ENCODE data around the gene PRKAG2.
"Not testable (repeated sequence)": the region's sequence is repeated elsewhere in the genome, so short reads cannot be mapped to it uniquely, and the experiment has no call there.

The PRKAG2 gene

DNA sequence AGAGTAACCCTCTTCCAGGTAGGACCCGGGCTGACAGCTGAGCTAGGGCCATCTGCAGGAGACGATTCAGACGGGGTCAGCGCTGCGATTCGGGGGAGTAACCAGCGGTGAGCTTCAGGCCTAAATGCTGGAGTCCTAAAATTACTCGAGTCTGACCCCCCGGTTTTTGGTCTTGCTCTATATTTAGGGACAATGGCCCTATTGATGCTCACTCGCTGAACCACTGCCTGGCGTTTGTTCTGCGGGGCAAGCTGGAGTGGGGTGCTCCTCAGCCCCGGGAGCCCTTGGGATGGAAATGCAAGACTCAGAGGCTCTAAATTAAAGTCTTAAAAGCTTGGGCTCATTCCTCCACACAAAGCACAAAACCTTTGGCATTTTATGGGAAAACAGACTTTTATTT lies 120.0 kb downstream of the PRKAG2 start:
- Mint-ChIP-seq H3K36me3 (no peaks in the 10 kb centered on the region), H3K9me3 (no peaks in the 10 kb centered on the region), H3K4me3 (peak overlapping the region; percentile 27), H3K4me1 (peaks cover 33% of the 10 kb centered on the region), H3K27ac (peak overlapping the region; percentile 83)
- ATAC-seq = no peak
- DNase-seq (ENCODE audit: low spot score in 2 of 2) = no peak

DNA sequence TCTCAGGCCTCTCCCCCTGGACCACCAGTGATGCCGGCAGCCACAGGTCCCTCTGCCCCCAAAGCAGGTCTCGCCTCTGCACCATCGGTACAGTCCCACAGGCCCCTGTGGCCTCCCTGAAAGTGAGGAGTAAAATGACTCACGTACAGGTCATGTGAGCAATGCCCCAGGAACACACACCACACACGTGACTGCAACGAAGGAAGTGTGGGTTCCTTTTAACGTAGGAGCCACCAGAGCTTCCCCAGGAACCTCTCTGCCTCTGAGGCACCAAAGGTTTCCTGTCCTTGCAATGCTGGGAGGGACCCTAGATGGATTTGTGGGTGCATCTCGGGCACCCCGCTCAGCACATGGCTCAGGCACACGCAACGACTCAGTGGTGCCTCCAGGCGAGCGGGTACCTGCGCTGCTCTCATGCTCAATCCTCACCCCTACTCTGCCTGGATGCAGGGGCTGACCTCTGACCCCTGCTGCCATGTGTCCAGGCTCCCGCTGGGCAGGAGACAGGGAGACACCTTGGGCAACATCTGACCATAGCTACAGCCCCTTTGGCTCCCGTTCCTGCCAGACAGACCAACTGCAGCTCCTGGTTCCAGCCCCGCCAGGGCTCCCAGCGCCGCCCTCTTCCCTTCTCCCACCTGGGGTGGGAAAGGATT lies 120.7 kb downstream of the PRKAG2 start:
- Mint-ChIP-seq H3K4me3 (peak overlapping the region; percentile 27), H3K36me3 (no peaks in the 10 kb centered on the region)
- ATAC-seq = peak; percentile 96

DNA sequence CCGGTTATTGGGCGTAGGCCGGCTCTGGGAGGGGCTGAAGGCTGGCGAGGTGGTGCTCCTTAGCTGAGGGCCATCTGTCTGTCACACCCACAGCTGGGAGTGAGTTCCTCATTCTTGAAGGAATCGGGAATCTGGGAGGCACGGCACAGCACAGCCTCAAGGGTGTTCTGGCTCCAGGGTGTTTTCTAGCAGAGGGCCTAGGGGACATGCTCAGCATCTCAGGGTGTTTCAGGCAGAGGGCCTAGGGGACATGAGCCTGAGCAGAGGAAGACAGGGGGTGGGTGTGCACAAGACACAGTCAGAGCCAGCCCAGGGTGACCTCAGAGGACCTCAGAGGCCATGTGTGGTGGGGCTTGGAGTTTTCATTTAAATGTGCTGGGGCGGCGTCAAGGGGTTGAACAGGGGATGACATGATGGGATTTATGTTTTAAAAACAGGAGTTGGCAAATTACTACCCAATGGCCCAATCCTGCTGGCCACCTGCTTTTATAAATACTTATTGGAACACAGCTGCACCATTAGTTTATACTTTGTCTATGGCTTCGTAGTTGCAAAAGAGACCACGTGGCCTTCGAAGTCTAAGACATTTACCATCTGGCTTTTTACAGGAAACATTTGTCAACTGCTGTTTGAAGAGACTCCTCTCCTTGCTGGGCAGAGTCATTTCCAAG lies 121.6 kb downstream of the PRKAG2 start:
- DNase-seq (ENCODE audit: low spot score in 2 of 2) (no peak), ATAC-seq (peak; percentile 26)
- peaks cover 33% of the 10 kb centered on the region for H3K4me1 Mint-ChIP-seq
- no peak overlapping the region for H3K27ac Mint-ChIP-seq
- no peak overlapping the region for H3K4me3 Mint-ChIP-seq
- no peaks in the 10 kb centered on the region for H3K9me3 Mint-ChIP-seq
- no peaks in the 10 kb centered on the region for H3K36me3 Mint-ChIP-seq

More for the DNA sequence above, 120.7 kb downstream of the PRKAG2 start:
- Mint-ChIP-seq H3K9me3 (no peaks in the 10 kb centered on the region), H3K27ac (peak overlapping the region; percentile 83), H3K4me1 (peaks cover 33% of the 10 kb centered on the region)
- DNase-seq (ENCODE audit: low spot score in 2 of 2) = peak in 1 of 2 donors; percentile 70

DNA sequence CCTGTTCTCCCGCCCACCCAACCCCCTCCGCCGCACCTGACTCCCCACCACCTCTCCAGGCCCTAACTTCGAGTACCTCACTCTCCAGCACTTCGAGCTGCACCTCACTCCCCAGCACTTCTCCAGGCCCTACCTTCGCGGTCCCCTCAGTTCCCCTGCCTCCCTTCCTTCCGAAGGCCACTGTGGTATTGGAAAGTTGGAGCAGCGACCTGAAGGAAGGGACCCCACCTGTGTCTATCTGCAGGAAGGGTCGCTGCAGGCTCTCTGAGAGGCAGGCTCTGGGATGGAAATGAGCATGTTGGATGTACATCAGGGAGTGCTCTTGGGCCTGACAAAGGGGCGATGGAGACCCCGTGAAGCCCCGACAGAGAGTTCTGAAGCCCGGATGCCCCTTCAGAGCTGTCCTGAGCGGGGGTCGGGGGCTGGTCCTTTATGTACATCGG lies 122.2 kb downstream of the PRKAG2 start:
- H3K36me3 Mint-ChIP-seq = no peaks in the 10 kb centered on the region
- DNase-seq (ENCODE audit: low spot score in 2 of 2) = no peak

DNA sequence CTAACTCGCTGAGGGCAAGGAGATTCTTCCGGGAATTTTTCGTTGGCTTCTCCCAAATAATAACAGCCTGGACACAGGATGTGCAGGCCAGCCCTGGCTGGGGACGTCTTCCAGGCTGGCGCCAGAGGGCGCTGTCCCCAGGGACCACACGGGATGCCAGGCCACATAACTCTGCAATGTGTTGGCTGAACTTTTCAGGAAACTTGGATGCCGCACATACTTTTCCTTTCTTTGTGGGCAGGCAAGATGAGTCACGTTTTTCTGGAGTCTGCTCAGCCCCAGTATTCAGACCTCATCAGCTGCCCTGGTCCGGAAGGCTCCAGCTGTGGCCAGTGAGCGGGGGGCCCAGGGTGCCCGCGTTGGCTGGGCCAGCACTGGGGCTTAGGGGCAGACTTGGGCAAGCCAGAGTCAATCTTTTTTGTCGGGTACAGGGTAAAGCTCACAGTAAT lies 122.7 kb downstream of the PRKAG2 start:
- ATAC-seq (no peak), DNase-seq (ENCODE audit: low spot score in 2 of 2) (no peak)
- H3K4me1 Mint-ChIP-seq = peaks cover 28% of the 10 kb centered on the region
- H3K36me3 Mint-ChIP-seq = no peaks in the 10 kb centered on the region
- no peak overlapping the region for H3K4me3 Mint-ChIP-seq
- no peak overlapping the region for H3K27ac Mint-ChIP-seq
- H3K9me3 Mint-ChIP-seq = no peaks in the 10 kb centered on the region

More for the DNA sequence above, 122.2 kb downstream of the PRKAG2 start:
- peaks cover 33% of the 10 kb centered on the region for H3K4me1 Mint-ChIP-seq
- H3K9me3 Mint-ChIP-seq = no peaks in the 10 kb centered on the region
- H3K4me3 Mint-ChIP-seq = no peak overlapping the region
- H3K27ac Mint-ChIP-seq = no peak overlapping the region
- ATAC-seq = no peak

DNA sequence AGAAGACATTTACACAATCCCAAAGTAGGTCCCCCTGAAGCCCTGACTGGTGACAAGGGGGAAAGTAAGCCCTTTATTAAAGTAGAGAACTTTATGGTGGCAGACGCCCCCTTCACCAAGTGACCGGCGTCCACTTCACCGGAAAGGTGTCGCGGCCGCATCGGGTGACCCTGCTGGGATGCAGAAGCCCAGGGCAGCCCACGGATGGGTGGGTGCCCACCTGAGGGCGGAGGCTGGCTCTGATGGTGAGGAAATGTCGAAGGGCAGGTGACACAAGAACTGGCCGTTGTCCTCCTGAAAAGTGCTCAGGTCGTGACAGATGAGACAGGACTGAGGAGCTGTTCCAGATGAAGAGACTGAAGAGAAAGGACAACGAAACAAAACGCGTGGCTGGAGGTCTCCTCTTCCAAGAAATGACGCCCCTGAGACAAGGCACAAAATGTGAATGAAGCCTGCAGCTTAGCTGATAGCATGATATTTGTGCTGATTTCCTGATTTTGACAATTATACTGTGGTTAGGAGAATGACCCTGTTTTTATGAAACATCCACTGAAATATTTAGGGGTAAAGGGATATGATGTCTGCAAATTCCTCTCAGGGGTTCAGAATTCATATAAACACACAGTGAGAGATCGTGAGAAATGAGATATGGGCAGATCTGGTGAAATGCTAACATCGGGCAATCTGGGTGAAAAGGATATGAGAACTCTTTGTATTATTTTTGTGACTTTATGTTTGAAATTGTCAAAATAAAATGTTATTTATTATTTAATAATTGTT lies 123.9 kb downstream of the PRKAG2 start:
- no peak overlapping the region for H3K27ac Mint-ChIP-seq
- no peak overlapping the region for H3K4me3 Mint-ChIP-seq
- H3K9me3 Mint-ChIP-seq = no peaks in the 10 kb centered on the region
- no peak for ATAC-seq
- H3K4me1 Mint-ChIP-seq = peaks cover 26% of the 10 kb centered on the region
- no peaks in the 10 kb centered on the region for H3K36me3 Mint-ChIP-seq
- no peak for DNase-seq (ENCODE audit: low spot score in 2 of 2)

DNA sequence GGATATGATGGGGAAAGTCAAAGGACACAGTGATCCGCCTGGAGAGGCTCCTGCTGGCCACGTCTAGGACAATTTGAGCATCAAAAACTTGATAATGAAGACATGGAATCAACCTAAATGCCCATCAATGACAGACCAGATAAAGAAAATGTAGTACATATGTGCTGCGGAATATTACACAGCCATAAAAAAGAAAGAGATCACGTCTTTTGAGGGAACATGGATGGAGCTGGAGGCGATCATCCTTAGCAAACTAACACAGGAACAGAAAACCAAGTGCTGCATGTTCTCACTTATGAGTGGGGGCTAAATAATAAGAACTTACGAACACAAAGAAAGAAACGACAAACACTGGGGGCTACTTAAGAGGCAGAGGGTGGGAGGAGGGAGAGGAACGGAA lies 124.9 kb downstream of the PRKAG2 start:
- no peak for ATAC-seq
- Mint-ChIP-seq H3K27ac (no peak overlapping the region), H3K4me1 (peaks cover 26% of the 10 kb centered on the region), H3K9me3 (no peaks in the 10 kb centered on the region), H3K4me3 (no peak overlapping the region), H3K36me3 (peaks cover 5% of the 10 kb centered on the region)
- no peak for DNase-seq (ENCODE audit: low spot score in 2 of 2)

DNA sequence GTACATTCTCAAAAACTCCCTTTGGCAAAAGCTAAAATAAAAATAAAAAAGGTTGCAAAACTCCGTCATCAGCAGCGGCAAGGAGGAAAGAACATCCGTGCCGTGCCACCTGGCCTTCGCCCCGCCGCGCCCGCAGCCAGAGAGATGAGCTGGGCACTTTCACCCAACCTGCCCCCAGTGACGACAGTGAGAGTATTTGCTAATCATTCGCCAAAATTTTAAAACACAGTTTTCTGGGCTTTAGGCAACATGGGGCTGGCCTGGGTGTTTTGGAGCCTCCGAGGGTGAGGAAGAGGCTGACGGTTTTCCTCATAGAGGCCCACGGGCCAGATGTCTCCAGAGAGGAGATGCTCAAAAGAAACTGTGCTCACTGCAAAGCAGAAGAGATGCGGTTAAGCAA lies 128.2 kb downstream of the PRKAG2 start:
- Mint-ChIP-seq H3K9me3 (no peaks in the 10 kb centered on the region), H3K36me3 (peaks cover 11% of the 10 kb centered on the region), H3K4me3 (no peak overlapping the region), H3K4me1 (peaks cover 24% of the 10 kb centered on the region), H3K27ac (no peak overlapping the region)
- DNase-seq (ENCODE audit: low spot score in 2 of 2) (no peak), ATAC-seq (no peak)

DNA sequence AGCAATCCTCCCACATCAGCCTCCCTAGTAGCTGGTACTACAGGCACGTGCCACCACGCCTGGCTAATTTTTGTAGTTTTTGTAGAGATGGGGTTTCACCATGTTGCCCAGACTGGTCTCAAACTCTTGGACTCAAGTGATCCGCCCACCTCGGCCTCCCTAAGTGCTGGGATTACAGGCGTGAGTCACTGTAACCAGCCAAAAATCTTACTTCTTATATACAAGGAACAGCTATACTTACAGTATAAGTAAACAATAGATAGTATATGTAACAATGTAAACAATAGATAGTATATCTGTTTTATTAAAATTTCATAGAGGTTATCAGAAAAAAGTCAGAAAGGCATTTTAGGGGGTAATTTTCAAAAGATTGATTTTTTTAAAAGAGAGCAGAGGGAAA lies 128.9 kb downstream of the PRKAG2 start:
- H3K9me3 Mint-ChIP-seq; H3K4me3 Mint-ChIP-seq; DNase-seq (ENCODE audit: low spot score in 2 of 2); H3K27ac Mint-ChIP-seq; ATAC-seq: not testable (repeated sequence)
- H3K4me1 Mint-ChIP-seq = peaks cover 31% of the 10 kb centered on the region
- H3K36me3 Mint-ChIP-seq = peaks cover 11% of the 10 kb centered on the region

DNA sequence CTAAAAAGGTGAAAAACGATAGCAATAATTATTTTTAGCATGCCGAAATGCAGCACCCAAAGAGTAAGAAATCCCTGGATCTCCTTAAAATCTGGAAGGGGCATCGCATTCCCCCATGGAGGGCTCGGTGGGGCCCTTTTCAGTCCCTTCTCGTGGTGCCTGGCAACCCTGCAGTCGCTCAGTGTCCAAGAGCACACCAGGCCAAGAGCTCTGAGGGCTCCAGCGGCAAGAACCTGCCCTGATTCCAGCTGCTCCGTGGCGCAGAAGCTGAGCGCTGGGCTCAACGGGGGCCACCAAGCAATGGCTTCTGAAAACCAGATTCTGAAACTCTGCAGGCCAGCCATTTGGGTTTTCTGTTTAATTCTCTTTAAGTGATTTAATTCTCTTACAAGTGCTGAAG lies 131.2 kb downstream of the PRKAG2 start:
- ATAC-seq (no peak), DNase-seq (ENCODE audit: low spot score in 2 of 2) (no peak)
- H3K27ac Mint-ChIP-seq = peak overlapping the region; percentile 77
- H3K4me3 Mint-ChIP-seq = peak overlapping the region; percentile 55
- H3K4me1 Mint-ChIP-seq = peaks cover 38% of the 10 kb centered on the region
- peaks cover 11% of the 10 kb centered on the region for H3K36me3 Mint-ChIP-seq
- no peaks in the 10 kb centered on the region for H3K9me3 Mint-ChIP-seq

DNA sequence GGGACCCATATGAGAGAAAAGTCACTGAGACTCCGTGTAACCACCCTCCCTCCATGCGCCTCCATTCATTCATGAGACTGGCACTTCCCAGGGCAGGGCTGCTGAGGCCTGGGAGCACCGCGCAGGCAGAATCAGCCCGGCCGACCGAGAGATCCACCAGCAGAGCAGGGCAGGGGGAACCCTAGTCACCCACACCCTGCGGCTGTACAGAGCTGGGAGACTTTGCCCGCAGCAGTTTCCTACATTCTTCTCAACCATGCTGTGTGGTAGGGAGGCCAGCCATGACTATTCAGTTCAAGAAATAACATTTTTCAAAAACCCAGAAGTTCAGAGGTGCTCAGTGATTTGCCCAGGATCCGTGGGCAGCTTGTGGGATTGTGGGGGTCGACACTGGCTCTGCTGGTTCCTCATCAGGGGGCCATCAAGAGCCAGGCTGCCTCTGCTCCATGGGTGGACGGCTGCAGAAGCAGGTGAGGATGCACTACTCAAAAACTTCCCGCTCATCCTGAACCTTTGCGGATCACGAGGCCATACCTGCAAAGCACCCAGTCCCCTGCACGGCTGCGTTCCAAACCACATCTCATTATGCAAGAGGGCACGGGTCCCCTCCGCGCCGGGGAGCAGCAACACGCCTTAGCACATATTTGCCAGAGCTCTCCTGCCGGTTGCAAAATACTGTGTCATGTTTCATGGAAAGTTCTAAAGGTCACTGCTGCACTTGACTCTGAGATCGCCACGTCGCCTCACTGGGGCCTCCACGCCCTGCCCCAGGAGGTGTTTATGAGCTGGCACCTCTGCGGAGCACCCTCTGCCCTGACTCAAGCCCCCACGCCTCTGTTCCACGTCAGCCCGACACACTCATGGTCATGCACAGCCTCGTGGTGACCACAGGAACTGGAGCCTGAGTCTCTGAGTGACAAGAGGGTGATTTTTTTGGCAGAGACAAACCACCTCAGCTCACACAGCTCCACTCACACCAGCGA lies 132.0 kb downstream of the PRKAG2 start:
- no peaks in the 10 kb centered on the region for H3K9me3 Mint-ChIP-seq
- peaks cover 38% of the 10 kb centered on the region for H3K4me1 Mint-ChIP-seq
- peak overlapping the region; percentile 55 for H3K4me3 Mint-ChIP-seq
- DNase-seq (ENCODE audit: low spot score in 2 of 2) (peak; percentile 47 to 77), ATAC-seq (peak; percentile 95)
- H3K36me3 Mint-ChIP-seq = peaks cover 11% of the 10 kb centered on the region
- H3K27ac Mint-ChIP-seq = peak overlapping the region; percentile 77

DNA sequence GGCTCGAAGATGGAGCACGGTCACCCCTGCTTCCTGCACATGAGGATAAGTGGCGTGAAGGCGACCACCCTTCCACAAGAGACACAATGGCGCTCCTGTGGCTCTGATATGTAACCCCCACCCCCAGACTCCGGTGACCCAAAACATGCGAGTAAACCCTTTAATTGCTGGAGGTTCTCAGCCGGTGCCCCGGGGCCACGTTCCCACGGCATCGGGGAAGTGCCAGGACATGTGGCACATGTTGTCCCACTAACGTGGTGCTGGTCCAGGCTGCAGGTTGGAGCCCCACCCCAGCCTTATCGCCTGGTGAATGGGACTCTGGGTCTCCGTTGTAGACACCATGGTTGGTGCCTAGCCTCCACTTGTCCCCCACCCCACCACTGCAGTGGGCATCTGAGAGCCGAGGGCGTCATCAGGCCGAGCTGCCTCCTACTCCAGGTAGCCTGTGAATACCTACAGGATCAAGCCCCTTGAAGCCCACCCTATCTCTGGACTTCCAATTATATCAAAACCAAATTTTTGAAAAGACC lies 132.8 kb downstream of the PRKAG2 start:
- Mint-ChIP-seq H3K4me1 (peaks cover 38% of the 10 kb centered on the region), H3K9me3 (no peaks in the 10 kb centered on the region), H3K27ac (peak overlapping the region; percentile 77), H3K4me3 (no peak overlapping the region), H3K36me3 (peaks cover 11% of the 10 kb centered on the region)
- ATAC-seq = no peak
- DNase-seq (ENCODE audit: low spot score in 2 of 2) = no peak

DNA sequence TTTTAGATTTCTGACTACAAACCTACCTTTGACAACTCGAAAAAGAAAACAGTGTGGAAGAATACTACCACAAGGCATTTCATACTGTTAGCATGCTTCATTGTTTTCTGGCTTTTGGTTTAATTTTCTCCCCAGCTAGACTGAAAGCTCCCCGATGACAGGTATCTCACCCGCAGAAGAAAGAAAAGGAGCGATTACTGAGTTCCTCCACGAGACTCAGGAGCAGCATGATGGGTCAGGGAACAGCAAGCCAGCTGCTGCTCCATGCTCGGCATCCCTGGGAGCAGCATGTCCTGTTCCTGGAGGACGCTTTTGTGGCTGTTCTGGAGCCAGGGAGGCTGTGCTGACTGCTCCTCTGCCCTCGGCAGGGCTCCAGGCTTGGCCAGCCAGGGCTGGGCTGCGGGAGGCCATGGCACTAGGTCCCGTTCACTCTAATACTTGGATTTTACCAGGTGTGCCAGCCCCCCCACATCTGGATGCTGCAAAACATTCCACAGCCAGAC lies 133.4 kb downstream of the PRKAG2 start:
- Mint-ChIP-seq H3K4me3 (no peak overlapping the region), H3K4me1 (peaks cover 38% of the 10 kb centered on the region), H3K9me3 (no peaks in the 10 kb centered on the region), H3K36me3 (peaks cover 11% of the 10 kb centered on the region), H3K27ac (peak overlapping the region; percentile 26)
- no peak for DNase-seq (ENCODE audit: low spot score in 2 of 2)
- ATAC-seq = no peak

DNA sequence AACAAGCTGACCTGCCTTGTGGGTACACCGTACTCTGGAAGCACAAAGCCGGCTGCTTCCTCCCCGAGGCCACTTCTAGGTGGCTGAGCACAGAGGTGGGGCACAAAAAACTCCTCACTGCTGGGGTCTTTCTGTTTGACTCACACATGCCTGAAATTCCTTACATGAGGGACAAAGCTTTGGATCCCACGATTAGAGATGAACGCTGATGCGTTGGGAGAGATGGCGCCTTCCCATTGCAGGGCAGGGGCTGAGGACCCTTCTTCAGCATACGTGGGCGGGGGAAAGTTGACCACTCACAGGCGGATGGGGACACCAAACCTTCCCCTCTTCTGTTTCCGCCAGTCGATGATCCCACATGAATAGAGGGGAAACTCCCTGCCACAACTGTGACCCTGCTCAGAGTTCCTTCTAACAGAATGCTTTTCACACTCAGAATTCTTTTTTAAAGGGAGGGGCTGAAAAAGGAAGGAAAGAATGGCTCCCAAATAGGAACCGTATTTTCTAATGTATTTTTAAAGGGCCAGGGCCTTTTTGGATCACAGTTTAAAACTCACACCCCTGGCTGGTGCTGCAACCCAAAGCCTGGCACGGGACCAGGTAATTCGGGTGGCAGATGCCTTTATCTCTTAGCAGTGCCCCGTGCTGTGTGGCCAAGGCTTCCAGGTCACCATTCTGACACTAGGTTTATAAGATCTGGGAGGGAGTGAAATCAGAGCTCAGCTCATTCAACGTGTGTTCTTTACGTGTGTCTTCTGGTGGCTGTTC lies 134.0 kb downstream of the PRKAG2 start:
- Mint-ChIP-seq H3K36me3 (peaks cover 11% of the 10 kb centered on the region), H3K27ac (peak overlapping the region; percentile 26), H3K4me3 (no peak overlapping the region), H3K4me1 (peaks cover 38% of the 10 kb centered on the region), H3K9me3 (no peaks in the 10 kb centered on the region)
- DNase-seq (ENCODE audit: low spot score in 2 of 2) = no peak
- no peak for ATAC-seq

Measured in stimulated activated effector memory CD8-positive, alpha-beta T cell treated with anti-CD3 and anti-CD28 coated beads, Interleukin-12 subunit alpha, Interleukin-12 subunit beta, amount 100 ng/mL, for 72 hours (primary cell).